GM19438 (cell line): ENCODE data around the gene RBM17.
"Not testable (repeated sequence)": the region's sequence is repeated elsewhere in the genome, so short reads cannot be mapped to it uniquely, and the experiment has no call there.

Experiments
- ATAC-seq: cut with Tn5 transposase; IDR thresholded peaks from one replicate; pipeline ENCODE4 v1.9.1; 2021; ENCODE audit warnings: low read depth; ENCODE audit not compliant: unreplicated experiment

RBM17 gene

DNA sequence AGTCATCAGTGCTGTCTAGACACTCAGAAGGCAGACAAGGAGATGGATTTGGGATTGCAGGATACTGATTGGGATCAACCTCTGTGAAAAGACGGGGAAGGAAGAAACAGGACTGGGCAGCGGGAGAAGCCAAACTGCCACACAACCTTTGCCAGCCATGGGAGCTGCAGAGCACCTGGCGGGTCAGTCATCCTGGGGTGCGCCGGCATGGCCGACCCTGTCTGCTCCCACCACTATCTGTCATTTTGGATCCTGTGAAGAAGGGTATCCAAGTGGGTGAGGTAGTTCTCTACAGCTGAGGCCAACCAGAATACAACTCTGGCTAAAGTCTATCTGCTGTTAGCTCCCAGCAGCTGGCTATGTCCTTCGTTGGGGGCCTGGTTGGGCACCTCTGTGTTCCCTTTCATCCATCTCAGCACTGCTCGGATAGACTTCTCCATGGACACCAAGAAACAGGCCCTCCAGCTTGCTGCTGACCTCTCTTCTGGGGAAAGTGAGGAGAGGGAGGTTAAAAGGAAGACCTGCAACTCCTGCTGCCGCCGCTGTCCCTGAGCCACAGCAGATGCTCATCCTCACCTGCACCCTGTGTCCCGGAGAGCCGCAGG lies 11.7 kb upstream of the RBM17 start:
- ATAC-seq: no peak

DNA sequence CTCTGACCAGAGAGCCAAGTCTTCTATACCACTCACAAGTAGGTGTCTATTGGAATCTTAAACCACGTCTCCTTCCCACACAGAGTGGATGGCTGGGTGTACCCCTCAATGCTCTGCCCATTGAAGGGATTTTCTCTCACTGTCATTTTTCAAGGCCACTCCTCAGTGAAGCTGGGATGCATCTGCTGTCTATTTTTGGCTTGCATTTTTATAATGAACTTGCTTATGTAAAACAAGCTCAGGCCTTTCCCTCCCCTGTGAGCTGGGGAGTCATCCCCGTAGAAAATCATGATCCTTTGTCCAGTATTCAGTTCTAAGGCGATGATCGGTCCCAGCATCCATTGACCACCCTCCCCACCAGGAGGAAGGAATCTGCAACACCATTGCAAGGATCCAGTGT lies 9.8 kb upstream of the RBM17 start:
- ATAC-seq: no peak

DNA sequence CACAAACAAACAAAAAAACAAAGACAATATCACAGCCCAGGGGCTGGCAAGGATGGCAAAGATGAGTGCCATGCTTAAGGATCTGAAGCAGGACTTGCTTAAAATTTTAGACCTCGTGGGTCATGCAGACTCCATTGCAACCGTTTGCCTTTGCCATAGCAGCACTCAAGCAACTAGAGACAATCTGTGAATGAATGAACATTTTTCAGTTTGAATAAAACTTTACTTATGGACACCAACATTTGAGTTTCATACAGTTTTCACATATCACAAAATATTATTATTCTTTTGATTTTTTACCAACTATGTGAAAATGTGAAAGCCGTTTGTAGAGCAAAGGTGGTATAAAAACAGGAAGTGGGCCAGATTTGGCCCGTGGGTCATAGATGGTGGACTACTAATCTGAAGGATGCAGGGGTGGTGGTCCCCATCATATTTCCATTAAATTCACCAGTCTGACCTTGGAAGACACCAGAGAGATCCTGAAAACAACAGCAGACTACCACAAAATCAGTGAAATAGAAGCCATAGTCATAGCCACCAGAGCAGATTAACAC lies 8.3 kb upstream of the RBM17 start:
- no peak for ATAC-seq

DNA sequence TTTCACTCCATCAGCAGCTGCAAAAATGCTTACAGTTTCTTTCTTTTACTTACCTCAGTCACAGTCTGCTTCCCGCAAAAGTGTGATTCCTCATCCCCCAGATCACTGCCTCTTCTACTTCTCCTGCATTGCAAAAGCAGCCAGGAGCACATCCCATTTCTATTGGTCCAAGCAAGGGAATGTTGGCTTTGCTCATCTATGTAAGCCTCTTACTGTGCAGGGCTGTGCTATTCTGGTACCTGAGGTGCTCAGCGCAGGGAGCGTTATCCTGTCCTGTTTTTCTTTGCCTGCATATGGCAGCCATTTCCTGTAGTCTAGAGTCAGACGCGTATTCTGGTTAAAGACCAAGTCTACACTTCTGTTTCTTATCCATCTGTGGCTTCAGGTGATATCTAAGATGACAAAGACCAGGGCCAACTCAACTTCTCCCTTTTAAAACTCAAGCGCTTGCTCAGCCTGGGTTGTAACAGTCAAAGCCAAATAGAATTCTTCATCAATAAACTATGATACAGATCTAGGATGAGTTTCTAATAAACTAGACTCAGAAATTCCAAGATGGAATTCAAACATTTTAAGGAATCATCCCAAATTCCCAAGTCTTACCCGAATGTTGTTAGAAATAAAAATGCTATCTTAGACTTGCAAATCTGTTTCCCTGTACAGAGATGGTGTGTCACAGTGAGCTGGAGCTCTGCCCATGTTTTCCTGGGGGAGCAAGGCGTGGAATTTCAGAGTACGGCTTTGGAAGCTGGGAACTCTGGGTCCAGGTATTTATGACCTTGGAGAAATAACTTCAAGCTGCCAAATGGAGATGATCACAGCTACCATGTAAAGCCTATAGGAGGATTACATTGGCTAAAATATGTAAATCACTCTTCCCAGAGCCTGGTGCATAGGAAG lies 6.1 kb upstream of the RBM17 start:
- ATAC-seq: no peak

GRCh38 chr10:6083523-6084475 lies 5.0 kb upstream of the RBM17 start:
- ATAC-seq: no peak

DNA sequence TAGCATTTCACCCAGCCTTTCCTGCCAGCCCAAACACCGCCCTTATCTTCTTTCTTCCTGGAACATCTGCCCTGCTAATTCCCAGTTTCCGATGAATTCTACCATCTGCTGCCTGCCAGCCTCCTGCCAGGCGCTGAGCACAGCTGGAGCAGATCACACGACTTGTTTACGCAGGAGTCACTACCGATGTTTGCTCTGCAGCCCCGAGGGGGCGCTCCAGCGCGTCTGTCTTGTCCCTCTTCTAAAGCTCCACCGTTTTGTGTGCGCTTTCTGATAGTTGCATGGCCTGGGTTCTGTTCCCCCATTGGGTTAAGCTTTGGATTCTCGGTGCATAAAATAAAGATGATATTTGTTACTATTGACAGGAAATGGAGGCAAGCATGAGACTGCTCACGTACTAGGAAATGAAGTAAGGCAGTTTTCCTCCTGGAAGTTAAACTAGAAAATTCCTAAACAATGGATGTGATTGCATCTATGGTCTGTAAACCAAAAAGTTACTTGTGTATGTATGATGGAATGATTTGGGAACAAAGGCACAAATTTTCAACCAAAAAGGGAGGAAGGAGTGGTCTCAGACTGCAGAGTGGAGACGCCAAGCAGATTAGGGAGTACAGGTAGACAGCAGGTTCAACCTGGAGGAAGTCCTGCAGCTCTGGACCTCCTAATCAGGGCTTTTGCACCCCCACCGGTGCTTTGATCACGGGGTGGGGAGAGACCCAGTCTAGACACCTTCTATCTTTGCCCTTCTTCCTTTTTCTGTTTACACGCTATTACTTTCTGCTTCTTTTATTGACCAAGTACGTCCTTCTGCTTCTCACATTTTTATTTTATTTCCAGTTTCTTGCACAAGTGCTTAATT lies 2.2 kb upstream of the RBM17 start:
- peak; percentile 47 for ATAC-seq

DNA sequence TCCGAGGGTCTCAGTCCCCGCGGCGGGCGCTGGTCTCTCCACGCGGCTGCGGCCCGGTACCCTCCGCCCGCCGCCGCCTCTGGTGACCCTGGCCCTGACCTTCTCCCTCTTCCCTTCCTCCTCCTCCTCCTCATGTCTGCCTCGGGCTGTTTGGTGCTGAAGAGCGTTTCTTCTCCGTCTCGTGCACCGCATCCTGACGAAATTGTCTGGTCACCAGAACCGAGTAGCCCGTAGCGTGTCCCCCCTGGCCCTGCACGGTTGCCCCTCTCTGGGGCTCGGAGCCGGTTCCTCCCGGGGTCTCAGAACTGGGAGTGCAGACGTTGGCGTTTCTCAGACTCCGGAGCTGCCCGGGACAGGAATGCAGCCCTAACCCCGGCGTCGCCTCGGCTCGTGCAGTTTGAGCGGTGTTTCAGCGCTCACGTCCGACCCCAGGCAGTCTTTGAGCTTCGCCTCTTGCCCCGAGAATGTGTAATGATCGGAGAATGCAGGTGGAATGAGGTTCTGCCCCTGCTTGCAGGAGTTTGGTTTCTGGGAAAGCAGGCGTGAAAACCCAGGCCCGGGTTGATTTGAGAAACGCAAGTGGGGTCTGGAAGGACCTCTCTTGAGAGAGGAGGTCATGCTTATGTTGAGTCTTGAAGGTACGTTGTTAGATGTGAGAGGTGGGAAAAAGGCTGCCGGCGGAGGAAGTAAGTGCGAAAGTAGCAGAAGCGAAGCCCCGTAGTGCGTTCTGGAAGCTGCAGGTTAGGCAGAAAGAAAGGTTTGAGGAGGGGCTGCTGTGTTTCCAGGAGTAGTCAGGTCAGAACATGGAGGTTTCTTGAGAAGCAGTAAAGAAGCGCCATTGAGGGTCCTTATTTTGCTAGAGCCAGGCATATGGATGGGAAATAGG lies 743 bp downstream of the RBM17 start:
- peak; percentile 1 for ATAC-seq

DNA sequence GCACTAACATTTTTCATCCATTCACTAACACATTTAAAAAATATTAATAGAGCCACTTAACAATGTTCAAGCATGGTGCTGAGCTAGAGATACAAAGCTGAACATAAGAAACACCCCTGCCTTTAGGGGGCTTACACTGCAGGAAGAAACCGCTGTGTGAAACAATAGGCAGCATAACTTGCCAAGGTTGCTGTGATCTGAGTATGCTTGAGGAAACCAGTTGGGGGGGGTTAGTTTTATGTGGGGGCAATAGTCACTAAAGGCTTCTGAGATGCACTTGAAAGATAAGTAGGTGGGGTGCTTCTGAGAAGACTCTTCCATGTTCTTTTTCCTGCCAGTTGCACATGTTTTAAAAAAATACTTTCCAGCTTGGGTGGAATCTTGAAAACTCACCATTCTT lies 2.8 kb downstream of the RBM17 start:
- no peak for ATAC-seq

DNA sequence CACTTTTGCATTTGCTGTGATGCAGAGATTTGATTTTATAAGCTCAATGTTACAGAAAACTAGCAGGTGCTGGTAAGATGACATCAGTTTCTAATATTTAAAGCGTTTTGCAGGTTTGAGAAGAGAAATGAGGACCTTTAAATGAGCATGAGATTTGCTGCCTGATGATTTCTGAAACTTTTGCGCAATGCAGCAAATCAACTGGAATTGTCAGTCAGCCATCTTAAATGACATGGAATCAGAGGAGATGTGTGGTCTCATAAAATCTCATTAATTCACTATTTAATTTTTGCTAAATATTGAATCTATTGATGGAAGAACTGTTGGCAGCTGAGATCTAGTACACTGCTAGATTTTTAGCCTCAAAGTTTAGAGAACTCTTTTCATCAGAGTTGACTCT lies 3.9 kb downstream of the RBM17 start:
- no peak for ATAC-seq

GRCh38 chr10:6095810-6096570 lies 7.2 kb downstream of the RBM17 start:
- ATAC-seq: no peak

DNA sequence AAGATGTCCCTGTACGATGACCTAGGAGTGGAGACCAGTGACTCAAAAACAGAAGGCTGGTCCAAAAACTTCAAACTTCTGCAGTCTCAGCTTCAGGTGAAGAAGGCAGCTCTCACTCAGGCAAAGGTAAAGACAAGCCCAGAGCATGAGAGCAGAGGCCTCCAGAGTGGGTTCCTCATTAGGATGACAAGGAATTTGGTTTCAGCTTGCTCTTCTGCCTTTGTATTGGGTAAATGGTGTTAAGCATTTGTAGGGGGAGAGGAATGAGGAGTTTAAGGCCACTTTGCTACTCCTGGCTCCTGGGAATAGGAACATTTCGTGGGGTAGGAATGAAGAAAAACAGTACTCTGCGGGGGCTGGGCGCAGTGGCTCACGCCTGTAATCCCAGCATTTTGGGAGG lies 8.2 kb downstream of the RBM17 start:
- ATAC-seq: no peak

GRCh38 chr10:6098156-6098555 lies 9.3 kb downstream of the RBM17 start:
- ATAC-seq: no peak

DNA sequence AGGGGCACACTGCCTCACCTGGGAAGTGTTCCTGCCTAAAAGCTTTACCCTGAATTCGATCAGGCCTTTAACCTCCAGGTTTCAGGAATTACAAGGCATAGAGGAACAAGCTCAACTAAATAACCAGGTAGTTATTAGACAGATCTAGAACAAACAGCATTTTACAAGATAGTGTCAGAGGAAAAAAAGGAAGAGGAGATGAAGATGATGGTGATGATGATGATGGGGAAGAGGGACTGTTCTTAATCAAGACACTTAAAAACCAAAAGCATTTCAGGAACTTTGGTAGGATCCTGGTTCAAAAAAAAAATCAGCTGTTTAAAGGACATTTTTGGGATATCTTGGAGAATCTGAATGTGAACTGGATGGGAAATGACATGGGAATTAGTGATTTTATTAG lies 11.5 kb downstream of the RBM17 start:
- no peak for ATAC-seq

DNA sequence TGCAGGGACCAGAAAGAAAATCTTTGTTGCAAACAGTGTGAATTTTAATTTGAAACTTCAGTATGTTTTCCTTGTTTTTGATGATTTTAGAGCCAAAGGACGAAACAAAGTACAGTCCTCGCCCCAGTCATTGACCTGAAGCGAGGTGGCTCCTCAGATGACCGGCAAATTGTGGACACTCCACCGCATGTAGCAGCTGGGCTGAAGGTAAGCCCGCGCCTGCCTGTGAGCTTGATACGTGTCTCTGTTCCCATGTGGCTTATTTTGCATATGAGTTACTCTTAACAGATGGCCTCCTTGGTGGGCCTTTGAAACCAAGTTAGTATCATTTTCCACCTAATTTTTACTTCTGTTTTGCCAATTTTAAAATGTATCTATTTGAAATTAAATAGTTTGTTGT lies 12.3 kb downstream of the RBM17 start:
- ATAC-seq: no peak

DNA sequence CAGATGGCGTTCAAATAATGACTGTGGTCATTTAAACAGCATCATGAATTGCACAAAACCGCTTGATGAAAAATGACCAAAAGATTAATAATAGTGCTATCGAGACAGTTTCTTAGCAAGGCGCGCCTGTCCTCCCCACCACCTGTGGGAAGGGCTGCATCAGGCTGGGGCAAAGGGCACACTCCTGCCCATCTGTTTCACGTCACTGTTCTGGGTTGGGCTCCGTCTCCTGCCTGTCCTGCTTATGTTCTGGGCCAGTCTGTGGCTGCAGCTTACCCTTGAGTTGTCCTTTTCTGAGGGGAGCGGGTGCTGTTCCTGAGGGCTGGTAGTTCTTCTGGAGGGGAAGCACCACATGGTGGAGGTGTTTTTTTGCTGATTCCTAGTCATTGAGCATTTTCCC lies 13.3 kb downstream of the RBM17 start:
- no peak for ATAC-seq

DNA sequence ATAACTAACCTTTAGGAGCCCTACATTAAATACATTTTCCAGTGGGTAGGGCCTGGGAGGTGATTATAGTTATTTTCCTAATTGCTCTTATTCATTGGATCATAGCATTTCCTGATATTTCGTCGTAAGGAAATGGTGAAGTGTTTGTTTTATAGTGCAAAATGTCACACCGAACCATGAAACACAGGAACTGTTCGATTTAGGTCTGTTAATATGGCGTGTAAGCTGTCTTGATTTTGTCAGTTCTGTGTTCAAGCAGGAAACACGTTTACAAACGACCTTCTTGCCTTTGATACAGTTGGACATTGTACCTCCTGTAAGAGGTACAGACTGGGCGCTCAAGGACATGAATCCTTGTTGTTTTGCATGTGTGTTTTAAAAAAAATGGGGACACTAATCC lies 14.8 kb downstream of the RBM17 start:
- no peak for ATAC-seq

GRCh38 chr10:6107616-6108015 lies 18.8 kb downstream of the RBM17 start:
- ATAC-seq: not testable (repeated sequence)

GRCh38 chr10:6108072-6108471 lies 19.2 kb downstream of the RBM17 start:
- ATAC-seq: no peak
